Neuron (in vitro differentiated cells): ENCODE measurements around the gene COL6A2.

Experiments used
- H2AFZ ChIP-seq: one replicate; pipeline ENCODE4 v1.6.1; 2013; ENCODE audit warnings: low read depth, mild to moderate bottlenecking, inconsistent platforms, low read length, moderate library complexity
- H3K27me3 ChIP-seq: one replicate; pipeline ENCODE4 v1.6.1; 2013; ENCODE audit warnings: low read length; ENCODE audit not compliant: insufficient read depth
- H3K36me3 ChIP-seq: one replicate; pipeline ENCODE4 v1.6.1; 2013; ENCODE audit warnings: low read length; ENCODE audit not compliant: insufficient read depth
- H3K4me1 ChIP-seq: one replicate; pipeline ENCODE4 v1.6.1; 2013; ENCODE audit warnings: low read length; ENCODE audit not compliant: insufficient read depth
- H3K4me3 ChIP-seq: 2 replicates; pipeline ENCODE4 v1.5.1; 2013; ENCODE audit warnings: mild to moderate bottlenecking, low read length, moderate library complexity
- H3K9me3 ChIP-seq: one replicate; pipeline ENCODE4 v1.6.1; 2013; ENCODE audit warnings: low read length

The COL6A2 gene

GRCh38 chr21:46088189-46088588, 9.7 kb upstream of the COL6A2 start:
- H3K27me3 ChIP-seq, result peaks cover 8% of the 10 kb centered on the region
- peaks cover 4% of the 10 kb centered on the region for H3K9me3 ChIP-seq
- no peak overlapping the region for H3K4me3 ChIP-seq
- H3K4me1 ChIP-seq, result no peaks in the 10 kb centered on the region
- no peaks in the 10 kb centered on the region for H3K36me3 ChIP-seq
- no peak overlapping the region for H2AFZ ChIP-seq

- no peak overlapping the region for H2AFZ ChIP-seq
- H3K4me3 ChIP-seq, result no peak overlapping the region
Observed at GRCh38 chr21:46089285-46089684, 8.6 kb upstream of the COL6A2 start.

GRCh38 chr21:46091118-46091517, 6.8 kb upstream of the COL6A2 start:
- Histone ChIP-seq H3K4me3 (no peak overlapping the region), H2AFZ (no peak overlapping the region), H3K36me3 (no peaks in the 10 kb centered on the region), H3K9me3 (peaks cover 2% of the 10 kb centered on the region), H3K4me1 (no peaks in the 10 kb centered on the region), H3K27me3 (peaks cover 20% of the 10 kb centered on the region)

More at GRCh38 chr21:46089285-46089684, 8.6 kb upstream of the COL6A2 start:
- peaks cover 10% of the 10 kb centered on the region for H3K27me3 ChIP-seq
- no peaks in the 10 kb centered on the region for H3K4me1 ChIP-seq
- H3K36me3 ChIP-seq, result no peaks in the 10 kb centered on the region
- H3K9me3 ChIP-seq, result peaks cover 4% of the 10 kb centered on the region

- Histone ChIP-seq H3K4me3 (no peak overlapping the region), H3K9me3 (peaks cover 2% of the 10 kb centered on the region), H3K36me3 (no peaks in the 10 kb centered on the region), H3K4me1 (no peaks in the 10 kb centered on the region), H2AFZ (no peak overlapping the region), H3K27me3 (peaks cover 25% of the 10 kb centered on the region)
Observed at GRCh38 chr21:46091631-46092025, 6.3 kb upstream of the COL6A2 start.

- H3K27me3 ChIP-seq, result peaks cover 31% of the 10 kb centered on the region
- H3K4me3 ChIP-seq, result no peak overlapping the region
- no peaks in the 10 kb centered on the region for H3K36me3 ChIP-seq
- no peak overlapping the region for H2AFZ ChIP-seq
- peaks cover 2% of the 10 kb centered on the region for H3K9me3 ChIP-seq
- H3K4me1 ChIP-seq, result no peaks in the 10 kb centered on the region
Observed at GRCh38 chr21:46092026-46092764, 5.7 kb upstream of the COL6A2 start.

- Histone ChIP-seq H3K27me3 (peaks cover 33% of the 10 kb centered on the region), H3K4me3 (no peak overlapping the region), H3K4me1 (no peaks in the 10 kb centered on the region), H3K36me3 (no peaks in the 10 kb centered on the region), H3K9me3 (peaks cover 2% of the 10 kb centered on the region), H2AFZ (no peak overlapping the region)
Observed at GRCh38 chr21:46092811-46093667, 4.9 kb upstream of the COL6A2 start.

GRCh38 chr21:46093668-46094400, 4.1 kb upstream of the COL6A2 start:
- no peaks in the 10 kb centered on the region for H3K36me3 ChIP-seq
- H2AFZ ChIP-seq, result no peak overlapping the region
- peaks cover 2% of the 10 kb centered on the region for H3K9me3 ChIP-seq
- H3K27me3 ChIP-seq, result peaks cover 35% of the 10 kb centered on the region
- no peak overlapping the region for H3K4me3 ChIP-seq
- H3K4me1 ChIP-seq, result no peaks in the 10 kb centered on the region

GRCh38 chr21:46094401-46095082, 3.4 kb upstream of the COL6A2 start:
- H3K27me3 ChIP-seq, result peaks cover 40% of the 10 kb centered on the region

GRCh38 chr21:46095083-46095719, 2.7 kb upstream of the COL6A2 start:
- H3K9me3 ChIP-seq, result no peaks in the 10 kb centered on the region
- H3K4me1 ChIP-seq, result no peaks in the 10 kb centered on the region
- no peaks in the 10 kb centered on the region for H3K36me3 ChIP-seq
- no peak overlapping the region for H3K4me3 ChIP-seq
- H2AFZ ChIP-seq, result no peak overlapping the region
- H3K27me3 ChIP-seq, result peaks cover 46% of the 10 kb centered on the region

More at GRCh38 chr21:46094401-46095082, 3.4 kb upstream of the COL6A2 start:
- no peaks in the 10 kb centered on the region for H3K36me3 ChIP-seq
- no peaks in the 10 kb centered on the region for H3K4me1 ChIP-seq
- H3K9me3 ChIP-seq, result no peaks in the 10 kb centered on the region
- no peak overlapping the region for H2AFZ ChIP-seq
- H3K4me3 ChIP-seq, result no peak overlapping the region

GRCh38 chr21:46095814-46096595, 1.9 kb upstream of the COL6A2 start:
- Histone ChIP-seq H3K9me3 (peaks cover 4% of the 10 kb centered on the region), H3K36me3 (no peaks in the 10 kb centered on the region), H3K4me3 (no peak overlapping the region), H3K4me1 (no peaks in the 10 kb centered on the region), H3K27me3 (peaks cover 52% of the 10 kb centered on the region), H2AFZ (no peak overlapping the region)

- H2AFZ ChIP-seq, result no peak overlapping the region
Observed at GRCh38 chr21:46096596-46097335, 1.1 kb upstream of the COL6A2 start.

More at GRCh38 chr21:46096596-46097335, 1.1 kb upstream of the COL6A2 start:
- peaks cover 4% of the 10 kb centered on the region for H3K9me3 ChIP-seq
- H3K4me1 ChIP-seq, result no peaks in the 10 kb centered on the region
- no peaks in the 10 kb centered on the region for H3K36me3 ChIP-seq
- no peak overlapping the region for H3K4me3 ChIP-seq
- peaks cover 52% of the 10 kb centered on the region for H3K27me3 ChIP-seq
